Endothelial cell of umbilical vein (primary cell): ENCODE measurements around the gene JAZF1.

Experiments
- EZH2 ChIP-seq: IDR thresholded peaks from 2 replicates; pipeline ENCODE4 v1.6.1; 2012; ENCODE audit warnings: borderline replicate concordance, low read depth, mild to moderate bottlenecking, moderate library complexity, low read length, inconsistent platforms; ENCODE audit not compliant: severe bottlenecking
- POLR2A ChIP-seq: IDR thresholded peaks from 2 replicates; pipeline ENCODE4 v1.6.1; 2012; ENCODE audit warnings: low read depth, mild to moderate bottlenecking, control low read depth, low read length
- POLR2AphosphoS5 ChIP-seq: IDR thresholded peaks from 2 replicates; pipeline ENCODE4 v1.6.1; 2012; ENCODE audit warnings: low read depth, mild to moderate bottlenecking, control low read depth, low read length, moderate library complexity; ENCODE audit not compliant: insufficient read depth
- TF ChIP-seq, protein P1 (sequence below), 2 donors: IDR thresholded peaks; 1 replicate in 1 of 2; 2 replicates in 1 of 2; pipeline ENCODE4 v1.5.1; 2011; ENCODE audit warnings: low read length in 2 of 2, mild to moderate bottlenecking in 2 of 2, moderate library complexity in 2 of 2, control low read depth in 1 of 2, inconsistent platforms in 1 of 2, low read depth in 1 of 2; ENCODE audit not compliant: insufficient read depth in 1 of 2; ENCODE audit errors: extremely low read depth in 1 of 2
- TF ChIP-seq, protein P2 (sequence below): IDR thresholded peaks from 2 replicates; pipeline ENCODE4 v1.6.1; 2011; ENCODE audit not compliant: insufficient read depth, insufficient read length

DNA sequence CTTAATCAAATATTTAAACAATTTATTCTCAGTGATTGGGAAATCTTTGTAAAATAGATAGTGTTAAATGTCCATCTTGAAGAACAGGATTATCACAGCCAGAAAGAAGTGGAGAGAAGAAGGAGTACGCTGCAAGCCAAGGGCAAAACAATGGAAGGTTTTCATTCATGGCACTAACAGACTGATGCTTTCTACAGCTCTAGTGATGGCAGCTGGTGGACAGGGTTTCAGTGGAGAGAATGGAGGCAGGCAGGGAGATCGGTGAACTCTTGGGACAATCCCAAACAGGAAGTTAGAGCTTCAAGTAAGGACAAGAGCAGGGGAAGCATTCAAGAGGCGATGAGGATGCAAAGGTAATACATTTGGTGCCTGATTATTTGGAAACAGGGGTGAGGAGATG lies 207.0 kb downstream of the JAZF1 start:
- TF ChIP-seq POLR2AphosphoS5 (no peak), POLR2A (no peak), EZH2 (no peak)
- TF ChIP-seq, protein P1, sequence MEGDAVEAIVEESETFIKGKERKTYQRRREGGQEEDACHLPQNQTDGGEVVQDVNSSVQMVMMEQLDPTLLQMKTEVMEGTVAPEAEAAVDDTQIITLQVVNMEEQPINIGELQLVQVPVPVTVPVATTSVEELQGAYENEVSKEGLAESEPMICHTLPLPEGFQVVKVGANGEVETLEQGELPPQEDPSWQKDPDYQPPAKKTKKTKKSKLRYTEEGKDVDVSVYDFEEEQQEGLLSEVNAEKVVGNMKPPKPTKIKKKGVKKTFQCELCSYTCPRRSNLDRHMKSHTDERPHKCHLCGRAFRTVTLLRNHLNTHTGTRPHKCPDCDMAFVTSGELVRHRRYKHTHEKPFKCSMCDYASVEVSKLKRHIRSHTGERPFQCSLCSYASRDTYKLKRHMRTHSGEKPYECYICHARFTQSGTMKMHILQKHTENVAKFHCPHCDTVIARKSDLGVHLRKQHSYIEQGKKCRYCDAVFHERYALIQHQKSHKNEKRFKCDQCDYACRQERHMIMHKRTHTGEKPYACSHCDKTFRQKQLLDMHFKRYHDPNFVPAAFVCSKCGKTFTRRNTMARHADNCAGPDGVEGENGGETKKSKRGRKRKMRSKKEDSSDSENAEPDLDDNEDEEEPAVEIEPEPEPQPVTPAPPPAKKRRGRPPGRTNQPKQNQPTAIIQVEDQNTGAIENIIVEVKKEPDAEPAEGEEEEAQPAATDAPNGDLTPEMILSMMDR (IDR thresholded peaks at IDR 0.05; ENCODE audit: extremely low read depth in 1 of 2, insufficient read depth in 1 of 2, low read depth in 1 of 2, low read length in 2 of 2) = no peak
- TF ChIP-seq, protein P2, sequence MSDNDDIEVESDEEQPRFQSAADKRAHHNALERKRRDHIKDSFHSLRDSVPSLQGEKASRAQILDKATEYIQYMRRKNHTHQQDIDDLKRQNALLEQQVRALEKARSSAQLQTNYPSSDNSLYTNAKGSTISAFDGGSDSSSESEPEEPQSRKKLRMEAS = no peak
